Right lobe of liver (tissue), 4 donors: ENCODE results near the gene UBAP1.

Experiments
- CTCF ChIP-seq, 4 donors: fragments of 200-600 bp in 3 of 4; fragments of 450-650 bp in 1 of 4; IDR thresholded peaks; one replicate each; pipeline versions ENCODE4 v1.5.1 to v1.8.0; 2016 to 2022; ENCODE audit warnings: antibody characterized with exemption in 4 of 4, mild to moderate bottlenecking in 2 of 4
- POLR2A ChIP-seq: fragments of 450-650 bp; IDR thresholded peaks from one replicate; pipeline ENCODE4 v1.6.1; 2017; ENCODE audit warnings: antibody characterized with exemption, mild to moderate bottlenecking
- donor health status: DM: no; HTN: no; CAD: no.
- donor health status: DM: no; HTN: no; CAD: no.
- donor health status: DM: no; HTN: yes; CAD: no.

GRCh38 chr9:34292552-34292951, 113.7 kb downstream of the UBAP1 start:
- no peak for TF ChIP-seq CTCF (IDR thresholded peaks at IDR 0.05)
- no peak for TF ChIP-seq POLR2A
